Measurements from ENCODE around the gene TEAD1. TPM values are rescaled to one million over a fixed set of nuclear protein-coding genes. Genes with fewer than 3 reads are reported as not detected.
A peak's percentile ranks its signal among the peaks of the same experiment; 100 is the strongest.

TEAD1 gene
- total and polyA plus RNA-seq, 2 experiments from 2014 or later = 24.5 to 103 TPM

DNA sequence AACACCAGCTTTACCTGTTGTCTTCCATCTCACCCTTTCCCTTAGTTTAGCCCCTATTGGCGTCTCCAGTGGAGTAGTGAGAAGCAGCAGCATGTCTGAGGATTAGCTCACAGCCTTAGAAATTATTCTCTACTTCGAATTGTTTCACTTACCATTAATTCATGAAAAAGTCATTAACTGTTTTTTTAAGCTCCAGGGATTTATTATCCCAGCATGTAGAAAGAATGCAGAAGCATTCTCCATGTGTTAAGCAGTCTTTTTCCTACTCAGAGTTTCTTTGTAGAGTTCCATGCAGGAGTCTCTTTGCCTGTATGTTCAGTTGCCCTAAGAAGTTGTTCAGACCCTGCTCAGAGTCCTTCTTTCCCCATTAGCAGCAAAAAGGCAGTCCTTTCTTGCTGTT lies 197.0 kb downstream of the TEAD1 start:
- H3K4me1 ChIP-seq (ENCODE audit: insufficient read depth) = peaks cover 6% of the 10 kb centered on the region
- Mint-ChIP-seq H3K36me3 (ENCODE audit: low read depth) (peaks cover 17% of the 10 kb centered on the region), H3K4me1 (peaks cover 36% of the 10 kb centered on the region), H3K4me3 (no peak overlapping the region), H3K27ac (peak overlapping the region; percentile 78), H3K27me3 (ENCODE audit: insufficient read depth, low read depth, poor library complexity) (peaks cover 8% of the 10 kb centered on the region), H3K9me3 (no peaks in the 10 kb centered on the region)
- no peaks in the 10 kb centered on the region for H3F3A ChIP-seq (replicated peaks; ENCODE audit: low read depth)
- H3K9me2 ChIP-seq (ENCODE audit: insufficient read depth) = no peaks in the 10 kb centered on the region
- no peaks in the 10 kb centered on the region for H4K20me1 ChIP-seq (replicated peaks; ENCODE audit: insufficient read depth)
- no peaks in the 10 kb centered on the region for H3K36me3 ChIP-seq (ENCODE audit: insufficient read depth)
- H3K27ac ChIP-seq (ENCODE audit: low read depth) = peak overlapping the region; percentile 45; the same call in 1 of the 2 replicates
- H2AFZ ChIP-seq = no peak overlapping the region
- peaks cover 13% of the 10 kb centered on the region; the same call in 1 of the 2 replicates for H3K79me2 ChIP-seq (replicated peaks; ENCODE audit: insufficient read depth)
- no peak overlapping the region for H3K4me2 ChIP-seq
- H3K27me3 ChIP-seq (ENCODE audit: insufficient read depth) = no peaks in the 10 kb centered on the region
- ATAC-seq (no peak), DNase-seq (ENCODE audit: low spot score) (no peak)
- no peak overlapping the region for H3K4me3 ChIP-seq
- TF ChIP-seq, protein P1, sequence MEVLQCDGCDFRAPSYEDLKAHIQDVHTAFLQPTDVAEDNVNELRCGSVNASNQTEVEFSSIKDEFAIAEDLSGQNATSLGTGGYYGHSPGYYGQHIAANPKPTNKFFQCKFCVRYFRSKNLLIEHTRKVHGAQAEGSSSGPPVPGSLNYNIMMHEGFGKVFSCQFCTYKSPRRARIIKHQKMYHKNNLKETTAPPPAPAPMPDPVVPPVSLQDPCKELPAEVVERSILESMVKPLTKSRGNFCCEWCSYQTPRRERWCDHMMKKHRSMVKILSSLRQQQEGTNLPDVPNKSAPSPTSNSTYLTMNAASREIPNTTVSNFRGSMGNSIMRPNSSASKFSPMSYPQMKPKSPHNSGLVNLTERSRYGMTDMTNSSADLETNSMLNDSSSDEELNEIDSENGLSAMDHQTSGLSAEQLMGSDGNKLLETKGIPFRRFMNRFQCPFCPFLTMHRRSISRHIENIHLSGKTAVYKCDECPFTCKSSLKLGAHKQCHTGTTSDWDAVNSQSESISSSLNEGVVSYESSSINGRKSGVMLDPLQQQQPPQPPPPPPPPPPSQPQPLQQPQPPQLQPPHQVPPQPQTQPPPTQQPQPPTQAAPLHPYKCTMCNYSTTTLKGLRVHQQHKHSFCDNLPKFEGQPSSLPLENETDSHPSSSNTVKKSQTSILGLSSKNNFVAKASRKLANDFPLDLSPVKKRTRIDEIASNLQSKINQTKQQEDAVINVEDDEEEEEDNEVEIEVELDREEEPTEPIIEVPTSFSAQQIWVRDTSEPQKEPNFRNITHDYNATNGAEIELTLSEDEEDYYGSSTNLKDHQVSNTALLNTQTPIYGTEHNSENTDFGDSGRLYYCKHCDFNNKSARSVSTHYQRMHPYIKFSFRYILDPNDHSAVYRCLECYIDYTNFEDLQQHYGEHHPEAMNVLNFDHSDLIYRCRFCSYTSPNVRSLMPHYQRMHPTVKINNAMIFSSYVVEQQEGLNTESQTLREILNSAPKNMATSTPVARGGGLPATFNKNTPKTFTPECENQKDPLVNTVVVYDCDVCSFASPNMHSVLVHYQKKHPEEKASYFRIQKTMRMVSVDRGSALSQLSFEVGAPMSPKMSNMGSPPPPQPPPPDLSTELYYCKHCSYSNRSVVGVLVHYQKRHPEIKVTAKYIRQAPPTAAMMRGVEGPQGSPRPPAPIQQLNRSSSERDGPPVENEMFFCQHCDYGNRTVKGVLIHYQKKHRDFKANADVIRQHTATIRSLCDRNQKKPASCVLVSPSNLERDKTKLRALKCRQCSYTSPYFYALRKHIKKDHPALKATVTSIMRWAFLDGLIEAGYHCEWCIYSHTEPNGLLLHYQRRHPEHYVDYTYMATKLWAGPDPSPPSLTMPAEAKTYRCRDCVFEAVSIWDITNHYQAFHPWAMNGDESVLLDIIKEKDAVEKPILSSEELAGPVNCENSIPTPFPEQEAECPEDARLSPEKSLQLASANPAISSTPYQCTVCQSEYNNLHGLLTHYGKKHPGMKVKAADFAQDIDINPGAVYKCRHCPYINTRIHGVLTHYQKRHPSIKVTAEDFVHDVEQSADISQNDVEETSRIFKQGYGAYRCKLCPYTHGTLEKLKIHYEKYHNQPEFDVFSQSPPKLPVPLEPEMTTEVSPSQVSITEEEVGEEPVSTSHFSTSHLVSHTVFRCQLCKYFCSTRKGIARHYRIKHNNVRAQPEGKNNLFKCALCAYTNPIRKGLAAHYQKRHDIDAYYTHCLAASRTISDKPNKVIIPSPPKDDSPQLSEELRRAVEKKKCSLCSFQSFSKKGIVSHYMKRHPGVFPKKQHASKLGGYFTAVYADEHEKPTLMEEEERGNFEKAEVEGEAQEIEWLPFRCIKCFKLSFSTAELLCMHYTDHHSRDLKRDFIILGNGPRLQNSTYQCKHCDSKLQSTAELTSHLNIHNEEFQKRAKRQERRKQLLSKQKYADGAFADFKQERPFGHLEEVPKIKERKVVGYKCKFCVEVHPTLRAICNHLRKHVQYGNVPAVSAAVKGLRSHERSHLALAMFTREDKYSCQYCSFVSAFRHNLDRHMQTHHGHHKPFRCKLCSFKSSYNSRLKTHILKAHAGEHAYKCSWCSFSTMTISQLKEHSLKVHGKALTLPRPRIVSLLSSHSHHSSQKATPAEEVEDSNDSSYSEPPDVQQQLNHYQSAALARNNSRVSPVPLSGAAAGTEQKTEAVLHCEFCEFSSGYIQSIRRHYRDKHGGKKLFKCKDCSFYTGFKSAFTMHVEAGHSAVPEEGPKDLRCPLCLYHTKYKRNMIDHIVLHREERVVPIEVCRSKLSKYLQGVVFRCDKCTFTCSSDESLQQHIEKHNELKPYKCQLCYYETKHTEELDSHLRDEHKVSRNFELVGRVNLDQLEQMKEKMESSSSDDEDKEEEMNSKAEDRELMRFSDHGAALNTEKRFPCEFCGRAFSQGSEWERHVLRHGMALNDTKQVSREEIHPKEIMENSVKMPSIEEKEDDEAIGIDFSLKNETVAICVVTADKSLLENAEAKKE (CRISPR knock-in tag; IDR thresholded peaks at IDR 0.05) = no peak
- TF ChIP-seq, protein P2, sequence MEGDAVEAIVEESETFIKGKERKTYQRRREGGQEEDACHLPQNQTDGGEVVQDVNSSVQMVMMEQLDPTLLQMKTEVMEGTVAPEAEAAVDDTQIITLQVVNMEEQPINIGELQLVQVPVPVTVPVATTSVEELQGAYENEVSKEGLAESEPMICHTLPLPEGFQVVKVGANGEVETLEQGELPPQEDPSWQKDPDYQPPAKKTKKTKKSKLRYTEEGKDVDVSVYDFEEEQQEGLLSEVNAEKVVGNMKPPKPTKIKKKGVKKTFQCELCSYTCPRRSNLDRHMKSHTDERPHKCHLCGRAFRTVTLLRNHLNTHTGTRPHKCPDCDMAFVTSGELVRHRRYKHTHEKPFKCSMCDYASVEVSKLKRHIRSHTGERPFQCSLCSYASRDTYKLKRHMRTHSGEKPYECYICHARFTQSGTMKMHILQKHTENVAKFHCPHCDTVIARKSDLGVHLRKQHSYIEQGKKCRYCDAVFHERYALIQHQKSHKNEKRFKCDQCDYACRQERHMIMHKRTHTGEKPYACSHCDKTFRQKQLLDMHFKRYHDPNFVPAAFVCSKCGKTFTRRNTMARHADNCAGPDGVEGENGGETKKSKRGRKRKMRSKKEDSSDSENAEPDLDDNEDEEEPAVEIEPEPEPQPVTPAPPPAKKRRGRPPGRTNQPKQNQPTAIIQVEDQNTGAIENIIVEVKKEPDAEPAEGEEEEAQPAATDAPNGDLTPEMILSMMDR (conservative IDR thresholded peaks at IDR 0.05; ENCODE audit: low read depth in 2 of 2) = no peak
- TF ChIP-seq STAT1 (IDR thresholded peaks at IDR 0.05; ENCODE audit: unreplicated experiment) (no peak), CREB1 (CRISPR knock-in tag; IDR thresholded peaks at IDR 0.05; ENCODE audit: low read depth) (no peak), JUNB (IDR thresholded peaks at IDR 0.05; ENCODE audit: unreplicated experiment) (no peak), EZH2phosphoT487 (IDR thresholded peaks at IDR 0.05; ENCODE audit: unreplicated experiment) (no peak), ZNF114 (CRISPR knock-in tag; IDR thresholded peaks at IDR 0.05) (no peak), POLR2AphosphoS5 (IDR thresholded peaks at IDR 0.05; ENCODE audit: low read depth) (no peak)
